ENCODE data around the gene MLC1. TPM values are rescaled to one million over a fixed set of nuclear protein-coding genes. Genes with fewer than 3 reads are reported as not detected.

MLC1 gene
- total and polyA plus RNA-seq, 8 donors, result 0.39 to 3.0 (median 2.1) TPM

GRCh38 chr22:50017701-50018224, 67.5 kb downstream of the MLC1 start:
- Histone ChIP-seq H3K27ac (no peak overlapping the region), H3K36me3 (no peaks in the 10 kb centered on the region), H3K4me1 (peaks cover 5 to 7% of the 10 kb centered on the region in 2 donors), H3K9me3 (no peaks in the 10 kb centered on the region), H3K4me3 (no peak overlapping the region), H3K27me3 (peaks cover 38 to 63% of the 10 kb centered on the region in 2 donors)
- no peak for DNase-seq
- TF ChIP-seq CTCF (IDR thresholded peaks at IDR 0.05), result no peak
- intact Hi-C loops (cut with DNase I), result no loop called here
- ATAC-seq, result no peak

- H3K9me3 ChIP-seq, result no peaks in the 10 kb centered on the region
- H3K4me1 ChIP-seq, result peaks cover 5 to 7% of the 10 kb centered on the region in 2 donors
- H3K36me3 ChIP-seq, result no peaks in the 10 kb centered on the region
- ATAC-seq, result no peak
- no peak overlapping the region for H3K27ac ChIP-seq
- TF ChIP-seq CTCF (IDR thresholded peaks at IDR 0.05), result no peak
- DNase-seq, result peak in 1 of 4 donors; percentile 69
- intact Hi-C loops (cut with DNase I), result no loop called here
- no peak overlapping the region for H3K4me3 ChIP-seq
- peaks cover 38 to 70% of the 10 kb centered on the region in 2 donors for H3K27me3 ChIP-seq
Observed at GRCh38 chr22:50016988-50017700, 68.1 kb downstream of the MLC1 start.

- ATAC-seq, result no peak
- no peak for TF ChIP-seq CTCF (IDR thresholded peaks at IDR 0.05)
- intact Hi-C loops (cut with DNase I), result no loop called here
Observed at GRCh38 chr22:50016308-50016987, 68.8 kb downstream of the MLC1 start.

GRCh38 chr22:50015451-50016307, 69.5 kb downstream of the MLC1 start:
- TF ChIP-seq CTCF (IDR thresholded peaks at IDR 0.05), result no peak
- peaks cover 5 to 10% of the 10 kb centered on the region in 2 donors for H3K4me1 ChIP-seq
- peaks cover 48 to 84% of the 10 kb centered on the region in 2 donors for H3K27me3 ChIP-seq
- no peaks in the 10 kb centered on the region for H3K9me3 ChIP-seq
- H3K36me3 ChIP-seq, result no peaks in the 10 kb centered on the region
- intact Hi-C loops (cut with DNase I), result no loop called here
- H3K4me3 ChIP-seq, result no peak overlapping the region
- no peak for ATAC-seq
- DNase-seq, result no peak
- H3K27ac ChIP-seq, result no peak overlapping the region

More at GRCh38 chr22:50016308-50016987, 68.8 kb downstream of the MLC1 start:
- Histone ChIP-seq H3K36me3 (no peaks in the 10 kb centered on the region), H3K27me3 (peaks cover 42 to 77% of the 10 kb centered on the region in 2 donors), H3K4me1 (peaks cover 5 to 7% of the 10 kb centered on the region in 2 donors), H3K4me3 (no peak overlapping the region), H3K27ac (no peak overlapping the region), H3K9me3 (no peaks in the 10 kb centered on the region)
- peak in 1 of 4 donors; percentile 64 for DNase-seq

Measured in left lung (tissue), 10 donors.